Measurements from ENCODE around the gene SLC43A3.
A peak's percentile ranks its signal among the peaks of the same experiment; 100 is the strongest.

The SLC43A3 gene

GRCh38 chr11:57469268-57469667 lies 42.3 kb upstream of the SLC43A3 start:
- no peak overlapping the region for H3K27ac ChIP-seq (ENCODE audit: low read length)
- H3K36me3 ChIP-seq (replicated peaks; ENCODE audit: low read depth, low read length) = no peaks in the 10 kb centered on the region
- H3K9ac ChIP-seq (ENCODE audit: low read length) = no peak overlapping the region
- H3K9me3 ChIP-seq (ENCODE audit: insufficient read depth, low read length) = no peaks in the 10 kb centered on the region
- no peak for TF ChIP-seq EZH2phosphoT487 (IDR thresholded peaks at IDR 0.05; ENCODE audit: low read depth)
- TF ChIP-seq, protein P1, sequence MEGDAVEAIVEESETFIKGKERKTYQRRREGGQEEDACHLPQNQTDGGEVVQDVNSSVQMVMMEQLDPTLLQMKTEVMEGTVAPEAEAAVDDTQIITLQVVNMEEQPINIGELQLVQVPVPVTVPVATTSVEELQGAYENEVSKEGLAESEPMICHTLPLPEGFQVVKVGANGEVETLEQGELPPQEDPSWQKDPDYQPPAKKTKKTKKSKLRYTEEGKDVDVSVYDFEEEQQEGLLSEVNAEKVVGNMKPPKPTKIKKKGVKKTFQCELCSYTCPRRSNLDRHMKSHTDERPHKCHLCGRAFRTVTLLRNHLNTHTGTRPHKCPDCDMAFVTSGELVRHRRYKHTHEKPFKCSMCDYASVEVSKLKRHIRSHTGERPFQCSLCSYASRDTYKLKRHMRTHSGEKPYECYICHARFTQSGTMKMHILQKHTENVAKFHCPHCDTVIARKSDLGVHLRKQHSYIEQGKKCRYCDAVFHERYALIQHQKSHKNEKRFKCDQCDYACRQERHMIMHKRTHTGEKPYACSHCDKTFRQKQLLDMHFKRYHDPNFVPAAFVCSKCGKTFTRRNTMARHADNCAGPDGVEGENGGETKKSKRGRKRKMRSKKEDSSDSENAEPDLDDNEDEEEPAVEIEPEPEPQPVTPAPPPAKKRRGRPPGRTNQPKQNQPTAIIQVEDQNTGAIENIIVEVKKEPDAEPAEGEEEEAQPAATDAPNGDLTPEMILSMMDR (IDR thresholded peaks at IDR 0.05; ENCODE audit: low read depth, low read length) = no peak
- H3K27me3 ChIP-seq (ENCODE audit: low read depth, low read length) = no peaks in the 10 kb centered on the region
- H3K4me3 ChIP-seq (ENCODE audit: low read length) = no peak overlapping the region
- H4K20me1 ChIP-seq (ENCODE audit: insufficient read depth, low read length) = no peaks in the 10 kb centered on the region
- H3K4me1 ChIP-seq (ENCODE audit: low read length) = peaks cover under 1% of the 10 kb centered on the region; the same call in 1 of the 2 replicates
- H3K79me2 ChIP-seq (ENCODE audit: low read length) = no peaks in the 10 kb centered on the region
- no peak overlapping the region for H3K4me2 ChIP-seq (ENCODE audit: low read length)
- no peak overlapping the region for H2AFZ ChIP-seq (ENCODE audit: low read depth, low read length)

- H3K4me3 ChIP-seq (ENCODE audit: low read length) = no peak overlapping the region
- no peaks in the 10 kb centered on the region for H4K20me1 ChIP-seq (ENCODE audit: insufficient read depth, low read length)
- no peaks in the 10 kb centered on the region for H3K4me1 ChIP-seq (ENCODE audit: low read length)
- no peaks in the 10 kb centered on the region for H3K27me3 ChIP-seq (ENCODE audit: low read depth, low read length)
- H3K27ac ChIP-seq (ENCODE audit: low read length) = no peak overlapping the region
- no peak overlapping the region for H3K4me2 ChIP-seq (ENCODE audit: low read length)
- H3K79me2 ChIP-seq (ENCODE audit: low read length) = no peaks in the 10 kb centered on the region
- no peak for TF ChIP-seq EZH2phosphoT487 (IDR thresholded peaks at IDR 0.05; ENCODE audit: low read depth)
- TF ChIP-seq, protein P1 (IDR thresholded peaks at IDR 0.05; ENCODE audit: low read depth, low read length) = no peak
- H3K9me3 ChIP-seq (ENCODE audit: insufficient read depth, low read length) = no peaks in the 10 kb centered on the region
- H3K9ac ChIP-seq (ENCODE audit: low read length) = no peak overlapping the region
- H2AFZ ChIP-seq (ENCODE audit: low read depth, low read length) = no peak overlapping the region
- no peaks in the 10 kb centered on the region for H3K36me3 ChIP-seq (replicated peaks; ENCODE audit: low read depth, low read length)
Measured at GRCh38 chr11:57468276-57468675, 41.4 kb upstream of the SLC43A3 start.

GRCh38 chr11:57467508-57468157 lies 40.7 kb upstream of the SLC43A3 start:
- Histone ChIP-seq H2AFZ (ENCODE audit: low read depth, low read length) (no peak overlapping the region), H3K79me2 (ENCODE audit: low read length) (no peaks in the 10 kb centered on the region), H3K27ac (ENCODE audit: low read length) (no peak overlapping the region), H4K20me1 (ENCODE audit: insufficient read depth, low read length) (no peaks in the 10 kb centered on the region), H3K27me3 (ENCODE audit: low read depth, low read length) (no peaks in the 10 kb centered on the region), H3K4me2 (ENCODE audit: low read length) (no peak overlapping the region), H3K9ac (ENCODE audit: low read length) (no peak overlapping the region), H3K4me1 (ENCODE audit: low read length) (no peaks in the 10 kb centered on the region), H3K4me3 (ENCODE audit: low read length) (no peak overlapping the region), H3K9me3 (ENCODE audit: insufficient read depth, low read length) (no peaks in the 10 kb centered on the region), H3K36me3 (replicated peaks; ENCODE audit: low read depth, low read length) (no peaks in the 10 kb centered on the region)
- TF ChIP-seq, protein P1 (IDR thresholded peaks at IDR 0.05; ENCODE audit: low read depth, low read length) = no peak
- no peak for TF ChIP-seq EZH2phosphoT487 (IDR thresholded peaks at IDR 0.05; ENCODE audit: low read depth)

GRCh38 chr11:57466680-57467079 lies 39.8 kb upstream of the SLC43A3 start:
- no peaks in the 10 kb centered on the region for H4K20me1 ChIP-seq (ENCODE audit: insufficient read depth, low read length)
- no peak overlapping the region for H3K4me2 ChIP-seq (ENCODE audit: low read length)
- H3K9me3 ChIP-seq (ENCODE audit: insufficient read depth, low read length) = no peaks in the 10 kb centered on the region
- no peak overlapping the region for H2AFZ ChIP-seq (ENCODE audit: low read depth, low read length)
- H3K79me2 ChIP-seq (ENCODE audit: low read length) = no peaks in the 10 kb centered on the region
- TF ChIP-seq EZH2phosphoT487 (IDR thresholded peaks at IDR 0.05; ENCODE audit: low read depth) = no peak
- TF ChIP-seq, protein P1 (IDR thresholded peaks at IDR 0.05; ENCODE audit: low read depth, low read length) = peak; percentile 30; the same call in 1 of the 2 replicates
- H3K36me3 ChIP-seq (replicated peaks; ENCODE audit: low read depth, low read length) = no peaks in the 10 kb centered on the region
- H3K4me3 ChIP-seq (ENCODE audit: low read length) = no peak overlapping the region
- H3K27ac ChIP-seq (ENCODE audit: low read length) = no peak overlapping the region
- no peaks in the 10 kb centered on the region for H3K4me1 ChIP-seq (ENCODE audit: low read length)
- H3K27me3 ChIP-seq (ENCODE audit: low read depth, low read length) = no peaks in the 10 kb centered on the region
- H3K9ac ChIP-seq (ENCODE audit: low read length) = no peak overlapping the region

All from OCI-LY3 (cell line).